Activated CD8-positive, alpha-beta memory T cell treated with anti-CD3 and anti-CD28 coated beads, Interleukin-2, amount 50 U/mL, for 1 hour (primary cell): ENCODE data around the gene ZNF365.
"Not testable (repeated sequence)": the region's sequence is repeated elsewhere in the genome, so short reads cannot be mapped to it uniquely, and the experiment has no call there.

Experiments
- DNase-seq: peaks from one replicate; pipeline ENCODE4 v3.0.0-alpha.2; 2020; ENCODE audit errors: extremely low read depth

ZNF365 gene

DNA sequence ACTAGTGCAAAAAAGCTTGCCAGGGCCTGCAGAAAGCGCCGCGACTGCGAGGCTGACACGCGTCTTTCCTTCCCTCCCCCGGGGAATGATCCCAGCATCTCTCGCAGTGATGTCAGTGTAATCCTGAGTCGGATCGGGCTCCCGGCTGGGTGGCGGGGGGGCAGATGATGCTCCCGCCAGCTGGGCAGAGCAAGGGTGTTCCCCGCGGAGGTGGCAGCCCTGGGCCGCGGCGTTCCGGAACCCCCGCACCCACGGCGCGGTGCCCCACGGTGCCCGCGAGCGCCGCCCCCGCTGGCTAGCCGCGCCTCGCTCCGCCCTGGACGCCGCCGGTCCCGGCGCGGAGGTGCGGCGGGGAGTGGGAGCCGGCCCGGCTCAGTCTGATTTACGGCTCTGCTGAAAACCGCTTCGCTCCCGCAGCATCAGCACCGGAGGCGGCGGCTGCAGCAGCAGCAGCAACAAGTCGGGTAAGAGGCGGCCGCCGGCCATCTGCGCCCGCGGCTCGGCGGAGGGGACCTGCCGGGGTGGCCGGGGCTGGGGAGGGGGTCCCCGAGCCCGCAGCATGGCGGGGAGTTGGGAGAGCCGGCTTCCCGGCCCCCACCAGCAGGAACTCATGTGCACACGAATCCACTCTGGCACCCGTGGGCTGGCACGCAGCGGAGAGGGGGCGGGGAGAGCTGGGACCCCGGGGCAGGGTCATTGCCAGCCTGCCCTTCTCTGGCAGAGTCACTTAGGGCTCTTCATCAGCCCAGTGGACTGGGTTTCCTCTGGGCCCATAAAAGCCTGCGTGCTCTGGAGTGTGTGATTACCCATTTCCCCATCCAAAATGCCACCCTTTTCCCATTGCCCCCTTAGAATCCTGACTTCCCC, at the start of gene ZNF365:
ZNF365 (plus strand) TSS at position 375 of the 867 bp plus-strand sequence. CDS start 1,825 bp downstream, outside the sequence.
- no peak for DNase-seq

DNA sequence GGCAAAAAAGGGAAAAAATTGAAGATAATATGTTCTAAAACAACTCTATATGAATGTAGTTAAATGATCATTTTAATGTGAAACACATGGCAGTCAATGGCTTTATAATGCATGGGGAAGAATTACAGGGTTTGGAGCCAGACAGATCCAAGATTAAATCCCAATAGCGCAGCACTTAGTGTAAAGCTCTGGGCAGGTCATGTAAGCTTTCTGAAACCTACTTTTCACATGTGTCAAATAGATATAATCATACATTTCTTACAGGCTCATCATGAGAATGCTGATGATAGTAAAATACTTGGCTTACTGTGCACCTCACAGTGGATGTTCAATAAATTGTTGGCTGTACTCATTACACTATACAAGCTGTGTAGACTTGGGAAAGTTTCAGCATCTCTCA, 48.0 kb upstream of the ZNF365 start:
- no peak for DNase-seq

DNA sequence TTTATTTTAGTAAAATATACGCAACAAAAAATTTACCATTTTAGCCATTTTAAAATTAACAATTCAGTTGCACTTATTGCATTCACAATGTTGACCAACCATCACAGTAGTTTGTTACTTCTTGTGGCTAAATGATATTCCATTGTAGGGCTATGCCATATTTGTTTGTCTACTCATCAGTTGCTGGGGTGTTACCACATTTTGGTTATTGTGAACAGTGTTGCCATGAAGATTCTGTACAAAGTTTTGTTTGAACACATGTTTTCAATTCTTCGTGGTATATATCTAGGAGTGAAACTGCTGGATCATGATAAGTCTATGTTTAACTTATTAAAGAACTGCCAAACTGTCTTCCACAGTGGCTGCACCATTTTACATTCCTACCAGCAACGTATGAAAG, 46.3 kb upstream of the ZNF365 start:
- DNase-seq: no peak

- no peak for DNase-seq
These were observed 44.0 kb upstream of the ZNF365 start for GRCh38 chr10:62330213-62330612.

GRCh38 chr10:62332406-62332805, 41.8 kb upstream of the ZNF365 start:
- no peak for DNase-seq

- no peak for DNase-seq
These were observed 40.9 kb upstream of the ZNF365 start for GRCh38 chr10:62333135-62333889.

- no peak for DNase-seq
These were observed 40.0 kb upstream of the ZNF365 start for GRCh38 chr10:62333988-62334682.

DNA sequence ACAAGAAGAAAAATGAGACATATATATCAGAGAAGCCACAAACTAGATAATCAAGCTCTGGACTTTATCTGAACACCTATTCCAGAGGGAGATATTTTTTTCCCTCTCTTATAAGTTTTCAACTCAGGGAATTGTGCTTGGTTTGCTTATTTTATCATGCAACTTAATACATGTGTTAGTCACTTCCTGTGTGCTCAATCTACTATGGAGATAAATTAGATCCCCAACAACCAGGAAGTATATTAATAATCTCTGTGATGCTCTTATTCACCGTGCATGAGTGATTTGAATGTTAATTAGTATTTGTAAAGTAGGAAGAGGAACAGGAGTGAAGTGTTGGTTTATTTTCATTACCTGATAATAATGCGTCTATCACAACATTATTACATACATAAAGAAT, 38.8 kb upstream of the ZNF365 start:
- DNase-seq: no peak

DNA sequence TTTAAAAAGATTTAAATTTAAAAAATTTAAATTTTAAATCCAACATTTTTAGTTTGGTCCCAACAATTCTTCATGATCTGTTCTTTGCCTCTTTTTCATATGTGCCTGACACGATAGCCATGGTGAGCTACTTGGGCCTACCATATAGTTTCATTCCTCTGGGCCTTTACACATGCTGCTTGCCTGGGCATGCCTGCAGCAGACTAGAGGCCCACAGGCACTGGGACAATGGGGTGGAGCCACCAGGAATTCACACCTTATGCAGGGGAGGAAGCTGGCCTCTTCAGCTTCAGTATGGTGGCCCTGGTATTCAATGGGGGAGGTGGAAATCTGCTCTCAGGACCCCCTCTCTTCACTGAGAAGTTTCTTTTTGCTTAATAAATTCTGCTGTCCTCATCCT, 37.8 kb upstream of the ZNF365 start:
- no peak for DNase-seq

GRCh38 chr10:62341419-62341818, 32.8 kb upstream of the ZNF365 start:
- no peak for DNase-seq

- DNase-seq: no peak
These were observed 31.2 kb upstream of the ZNF365 start for GRCh38 chr10:62343000-62343399.

- no peak for DNase-seq
These were observed 26.1 kb upstream of the ZNF365 start for GRCh38 chr10:62348029-62348428.

DNA sequence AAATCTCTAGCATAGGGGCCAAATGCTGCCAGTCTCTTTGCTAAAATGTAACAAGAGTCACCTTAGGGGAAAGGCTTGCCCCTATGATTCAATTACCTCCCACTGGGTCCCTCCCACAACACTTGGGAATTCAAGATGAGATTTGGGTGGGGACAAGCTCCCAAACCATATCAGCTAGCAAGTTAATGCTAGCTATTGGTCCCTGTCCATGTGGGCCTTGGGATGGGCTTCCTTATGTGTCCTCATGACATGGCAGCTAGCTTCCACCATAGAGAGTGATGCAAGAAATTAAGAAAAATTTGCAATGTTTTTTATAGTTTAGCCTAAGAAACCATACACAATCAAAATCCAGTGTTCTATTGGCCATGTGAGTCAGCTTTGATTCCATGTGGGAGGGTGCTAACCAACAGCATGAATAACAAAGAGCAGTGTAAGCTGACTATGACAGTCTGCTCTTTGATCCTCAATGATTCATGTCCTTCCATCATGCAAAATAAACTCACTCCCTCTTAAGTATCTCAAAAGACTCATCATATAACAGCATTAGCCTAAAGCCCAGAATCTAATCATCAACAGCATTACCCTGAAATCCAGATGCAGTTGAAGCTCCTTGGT, 21.7 kb upstream of the ZNF365 start:
- DNase-seq: no peak

DNA sequence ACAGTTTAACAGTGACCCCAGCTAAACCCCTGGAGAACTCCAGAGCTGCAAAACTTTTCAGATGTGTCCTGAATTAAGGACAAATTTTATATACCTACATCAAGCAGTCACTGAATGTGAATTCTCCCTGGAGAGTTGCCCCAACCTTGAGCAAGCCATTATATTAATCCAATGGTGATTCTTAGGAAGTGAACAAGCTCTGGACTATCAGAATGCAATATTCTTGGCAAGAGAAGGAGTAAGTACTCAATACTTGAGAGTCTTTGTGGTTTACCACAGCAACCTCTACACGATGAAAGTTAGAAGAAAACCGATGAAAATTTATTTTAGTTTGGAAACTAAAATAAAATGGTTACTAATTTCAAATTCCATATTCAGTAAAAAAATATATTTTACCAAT, 19.3 kb upstream of the ZNF365 start:
- no peak for DNase-seq

- DNase-seq: no peak
These were observed 17.7 kb upstream of the ZNF365 start for GRCh38 chr10:62356447-62356846.

DNA sequence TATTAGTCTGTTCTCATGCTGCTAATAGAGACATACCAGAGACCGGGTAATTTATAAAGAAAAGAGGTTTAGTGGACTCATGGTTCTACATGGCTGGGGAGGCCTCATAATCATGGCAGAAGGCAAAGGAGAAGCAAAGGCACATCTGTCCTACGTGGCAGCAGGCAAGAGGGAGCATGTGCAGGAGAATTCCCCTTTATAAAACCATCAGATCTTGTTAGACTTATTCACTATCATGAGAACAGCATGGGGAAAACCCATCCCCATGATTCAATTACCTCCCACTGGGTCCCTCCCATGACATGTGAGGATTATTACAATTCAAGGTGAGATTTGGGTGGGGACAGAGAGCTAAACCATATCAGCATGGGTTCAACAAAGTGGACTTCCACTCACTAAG, 16.0 kb upstream of the ZNF365 start:
- DNase-seq: not testable (repeated sequence)

- no peak for DNase-seq
These were observed 552 bp upstream of the ZNF365 start for GRCh38 chr10:62373639-62373994.

DNA sequence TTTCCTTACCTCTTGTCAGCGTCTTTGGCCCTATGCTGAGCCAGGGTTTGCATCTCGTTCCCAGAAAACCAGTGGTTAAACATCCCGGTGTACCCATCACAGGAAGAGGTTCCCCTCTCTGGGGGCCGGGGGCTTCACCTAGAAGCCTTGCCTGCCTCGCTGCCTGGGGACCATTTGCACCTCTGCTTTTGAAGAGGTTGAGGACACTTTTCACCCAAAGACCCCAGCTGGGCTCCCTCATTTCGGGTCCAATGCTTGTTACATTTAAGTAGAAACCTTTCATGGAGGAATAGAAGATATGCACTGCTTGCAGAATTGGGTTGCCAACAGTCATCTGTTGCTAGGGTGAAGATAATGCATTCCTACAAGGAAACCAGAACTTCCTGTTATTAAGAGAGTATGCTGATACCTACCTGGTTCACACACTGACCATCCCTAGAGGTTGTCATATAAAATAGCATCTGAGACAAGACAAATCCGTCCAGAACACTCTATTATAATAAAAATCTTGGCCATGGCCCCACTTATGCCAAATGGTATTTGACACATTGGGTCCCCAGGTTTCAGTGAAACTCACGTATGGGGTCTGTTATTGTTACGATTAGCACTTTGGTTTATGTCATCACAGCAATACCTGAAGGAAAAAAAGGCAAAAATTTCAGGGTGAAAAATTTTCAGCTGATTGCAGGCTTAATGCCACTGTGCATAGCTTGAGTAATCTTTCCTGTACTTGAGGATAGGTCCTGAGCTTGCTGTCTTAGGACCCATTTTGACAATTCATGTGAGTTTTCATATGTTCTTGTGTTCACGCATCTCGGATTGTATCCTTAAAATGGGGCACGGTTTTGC, 917 bp downstream of the ZNF365 start:
- DNase-seq: no peak

GRCh38 chr10:62376071-62377025, 2.2 kb downstream of the ZNF365 start:
- no peak for DNase-seq

GRCh38 chr10:62377026-62377415, 2.9 kb downstream of the ZNF365 start:
- no peak for DNase-seq
